Brain pericyte (primary cell): Measurements from ENCODE around the gene NRL.
"Not testable (repeated sequence)": the region's sequence is repeated elsewhere in the genome, so short reads cannot be mapped to it uniquely, and the experiment has no call there.

Experiments used
- DNase-seq: peaks from one replicate; pipeline ENCODE4 v3.0.0-alpha.2; 2012; ENCODE audit warnings: low read depth, low spot score

The NRL gene

GRCh38 chr14:24123424-24124417, 9.0 kb upstream of the NRL start:
- no peak for DNase-seq

- DNase-seq = no peak
These were observed 8.1 kb upstream of the NRL start for GRCh38 chr14:24122898-24123297.

- DNase-seq = no peak
These were observed 7.7 kb upstream of the NRL start for GRCh38 chr14:24122416-24122815.

- DNase-seq = no peak
These were observed 6.5 kb upstream of the NRL start for GRCh38 chr14:24121210-24121609.

GRCh38 chr14:24119691-24120090, 4.9 kb upstream of the NRL start:
- no peak for DNase-seq

- no peak for DNase-seq
These were observed 2.4 kb upstream of the NRL start for GRCh38 chr14:24117179-24117578.

- DNase-seq = no peak
These were observed 1.5 kb upstream of the NRL start for GRCh38 chr14:24116128-24116814.

GRCh38 chr14:24115422-24116127, 826 bp upstream of the NRL start:
- DNase-seq = no peak

- DNase-seq = no peak
These were observed 783 bp downstream of the NRL start for GRCh38 chr14:24113801-24114531.

GRCh38 chr14:24113379-24113800, 1.4 kb downstream of the NRL start:
- no peak for DNase-seq

GRCh38 chr14:24110523-24110922, 4.2 kb downstream of the NRL start:
- no peak for DNase-seq

- DNase-seq = no peak
These were observed 4.7 kb downstream of the NRL start for GRCh38 chr14:24110060-24110459.

- no peak for DNase-seq
These were observed 6.3 kb downstream of the NRL start for GRCh38 chr14:24108336-24108874.

GRCh38 chr14:24106672-24107271, 8.0 kb downstream of the NRL start:
- DNase-seq = no peak

GRCh38 chr14:24105609-24106239, 9.0 kb downstream of the NRL start:
- not testable (repeated sequence) for DNase-seq

- no peak for DNase-seq
These were observed 11.3 kb downstream of the NRL start for GRCh38 chr14:24103451-24103850.

- no peak for DNase-seq
These were observed 12.2 kb downstream of the NRL start for GRCh38 chr14:24102357-24103048.

- DNase-seq = no peak
These were observed 13.7 kb downstream of the NRL start for GRCh38 chr14:24100982-24101494.

- DNase-seq = no peak
These were observed 14.4 kb downstream of the NRL start for GRCh38 chr14:24100197-24100981.
